Keratinocyte (primary cell): Measurements from ENCODE around the gene LDLRAD4. TPM values are rescaled to one million over a fixed set of nuclear protein-coding genes. Genes with fewer than 3 reads are reported as not detected.

ENCODE experiments used
- DNase-seq: peaks from one replicate; pipeline ENCODE4 v3.0.0-alpha.2; 2011; ENCODE audit warnings: low read depth, missing footprints, low spot score
- FAIRE-seq: peaks from 2 replicates; lab custom pipeline; 2011; peaks lifted over from hg19 to GRCh38; lab: Jason Lieb, UNC
- H2AFZ ChIP-seq: 2 replicates; pipeline ENCODE4 v1.6.0; 2012; ENCODE audit warnings: low read length, control low read depth, inconsistent platforms; ENCODE audit not compliant: control insufficient read depth
- H3K27ac ChIP-seq: 2 replicates; pipeline ENCODE4 v1.5.1; 2011; ENCODE audit warnings: low read length; ENCODE audit not compliant: control insufficient read depth, insufficient read depth
- H3K27me3 ChIP-seq: 3 replicates; pipeline ENCODE4 v1.6.0; 2011; ENCODE audit warnings: low read length; ENCODE audit not compliant: control insufficient read depth, insufficient read depth; ENCODE audit errors: extremely low read depth
- H3K36me3 ChIP-seq, 2 experiments: 2 replicates in 1 of 2; 3 replicates in 1 of 2; pipeline ENCODE4 v1.5.1; 2011; ENCODE audit warnings: low read length in 2 of 2, mild to moderate bottlenecking in 1 of 2; ENCODE audit not compliant: control insufficient read depth in 2 of 2, insufficient read depth in 2 of 2; ENCODE audit errors: extremely low read depth in 1 of 2
- H3K4me1 ChIP-seq: 3 replicates; pipeline ENCODE4 v1.5.1; 2011; ENCODE audit warnings: low read length; ENCODE audit not compliant: control insufficient read depth, insufficient read depth; ENCODE audit errors: extremely low read depth
- H3K4me2 ChIP-seq: 3 replicates; pipeline ENCODE4 v1.6.0; 2011; ENCODE audit warnings: low read depth, low read length; ENCODE audit not compliant: control insufficient read depth, insufficient read depth; ENCODE audit errors: extremely low read depth
- H3K4me3 ChIP-seq, 3 experiments: fragments of 200-600 bp in 1 of 3; sonication (generic) in 1 of 3; 2 replicates in 2 of 3; 3 replicates in 1 of 3; pipeline ENCODE4 v1.5.1; 2011 to 2016; ENCODE audit warnings: low read length in 3 of 3, mild to moderate bottlenecking in 3 of 3, control low read depth in 2 of 3, inconsistent platforms in 1 of 3, low read depth in 1 of 3, mixed read lengths in 1 of 3, mixed run types in 1 of 3, moderate library complexity in 1 of 3; ENCODE audit not compliant: control insufficient read depth in 2 of 3, insufficient read depth in 2 of 3; ENCODE audit errors: extremely low read depth in 1 of 3
- H3K79me2 ChIP-seq: 2 replicates; pipeline ENCODE4 v1.6.0; 2012; ENCODE audit warnings: low read length; ENCODE audit not compliant: control insufficient read depth, insufficient read depth
- H3K9ac ChIP-seq: 3 replicates; pipeline ENCODE4 v1.6.0; 2011; ENCODE audit warnings: low read length; ENCODE audit not compliant: control insufficient read depth, insufficient read depth; ENCODE audit errors: extremely low read depth
- H3K9me1 ChIP-seq: 3 replicates; pipeline ENCODE4 v1.6.0; 2011; ENCODE audit warnings: low read length; ENCODE audit not compliant: control insufficient read depth, insufficient read depth; ENCODE audit errors: extremely low read depth
- H3K9me3 ChIP-seq: 2 replicates; pipeline ENCODE4 v1.5.1; 2012; ENCODE audit warnings: low read depth, low read length; ENCODE audit not compliant: control insufficient read depth
- H4K20me1 ChIP-seq: 3 replicates; pipeline ENCODE4 v1.6.0; 2011; ENCODE audit warnings: low read length; ENCODE audit not compliant: control insufficient read depth, insufficient read depth; ENCODE audit errors: extremely low read depth
- CTCF ChIP-seq, 3 experiments: IDR thresholded peaks in 1 of 3; conservative IDR thresholded peaks in 1 of 3; optimal IDR thresholded peaks in 1 of 3; 2 replicates in 2 of 3; 3 replicates in 1 of 3; pipeline versions ENCODE3 to v1.5.1; 2011; ENCODE audit warnings: low read length in 3 of 3, mild to moderate bottlenecking in 3 of 3, moderate library complexity in 2 of 3, control low read depth in 1 of 3, inconsistent platforms in 1 of 3; ENCODE audit not compliant: insufficient read depth in 2 of 3; ENCODE audit errors: extremely low read depth in 1 of 3
- EZH2 ChIP-seq: IDR thresholded peaks from one replicate; pipeline ENCODE4 v1.6.1; 2012; ENCODE audit warnings: inconsistent platforms, mild to moderate bottlenecking, low read length, moderate library complexity
- dilution Hi-C: fragments of 300-500 bp; cut with MboI; formaldehyde crosslinking; loops from one replicate; pipeline ENCODE4 v1.7.0; 2020; ENCODE audit warnings: low sequenced_read_pairs; ENCODE audit not compliant: extremely low pct_ligation_motif_present
- polyA plus RNA-seq, 5 experiments: library from polyadenylated mRNA; depleted of rRNA in 3 of 5; stranded (reverse) in 3 of 5; stranded (forward) in 1 of 5; unstranded in 1 of 5; fragments of >200 nt; gene quantifications; 1 replicate in 1 of 5; 2 replicates in 3 of 5; 3 replicates in 1 of 5; pipeline versions ENCODE4 v1.2.1 to v1.2.3, GENCODE V29; 2011 to 2012; ENCODE audit warnings: missing spikeins in 2 of 5, low read depth in 1 of 5, low replicate concordance in 1 of 5

Gene LDLRAD4
- polyA plus RNA-seq, 1 donor (not counting 4 experiments of a cell fraction or from before 2014, with no cell fraction given): not detected

- no peaks in the 10 kb centered on the region for H3K9me1 ChIP-seq
- no peak overlapping the region for H3K27ac ChIP-seq
- FAIRE-seq (no peak), DNase-seq (no peak)
- no peaks in the 10 kb centered on the region for H3K36me3 ChIP-seq
- H3K9ac ChIP-seq: no peak overlapping the region
- TF ChIP-seq CTCF (optimal IDR thresholded peaks at IDR 0.05 in 1 of 3, IDR thresholded peaks at IDR 0.05 in 1 of 3, conservative IDR thresholded peaks at IDR 0.05 in 1 of 3; ENCODE audit: extremely low read depth in 1 of 3, insufficient read depth in 2 of 3, low read length in 3 of 3) (no peak), EZH2 (no peak)
- no peaks in the 10 kb centered on the region for H3K27me3 ChIP-seq
- H3K9me3 ChIP-seq: no peaks in the 10 kb centered on the region
- no peak overlapping the region for H3K4me2 ChIP-seq
- H3K4me3 ChIP-seq: no peak overlapping the region
- no peak overlapping the region for H2AFZ ChIP-seq
- H4K20me1 ChIP-seq: no peaks in the 10 kb centered on the region
- dilution Hi-C loops: no loop called here
- no peaks in the 10 kb centered on the region for H3K4me1 ChIP-seq
- no peaks in the 10 kb centered on the region for H3K79me2 ChIP-seq
Observed at GRCh38 chr18:13175266-13175665, 43.3 kb upstream of the LDLRAD4 start.

- no peak for FAIRE-seq
- H3K27me3 ChIP-seq: no peaks in the 10 kb centered on the region
- H3K36me3 ChIP-seq: no peaks in the 10 kb centered on the region
- TF ChIP-seq CTCF (optimal IDR thresholded peaks at IDR 0.05 in 1 of 3, IDR thresholded peaks at IDR 0.05 in 1 of 3, conservative IDR thresholded peaks at IDR 0.05 in 1 of 3; ENCODE audit: extremely low read depth in 1 of 3, insufficient read depth in 2 of 3, low read length in 3 of 3) (no peak), EZH2 (no peak)
- no peak overlapping the region for H3K4me3 ChIP-seq
- no peaks in the 10 kb centered on the region for H3K9me1 ChIP-seq
- no peak for DNase-seq
- H3K9ac ChIP-seq: no peak overlapping the region
- H3K9me3 ChIP-seq: no peaks in the 10 kb centered on the region
- no peaks in the 10 kb centered on the region for H3K4me1 ChIP-seq
- no peak overlapping the region for H2AFZ ChIP-seq
- no peak overlapping the region for H3K4me2 ChIP-seq
- H3K79me2 ChIP-seq: no peaks in the 10 kb centered on the region
- no peaks in the 10 kb centered on the region for H4K20me1 ChIP-seq
- dilution Hi-C loops: no loop called here
- no peak overlapping the region for H3K27ac ChIP-seq
Observed at GRCh38 chr18:13175754-13176210, 42.8 kb upstream of the LDLRAD4 start.
